CMK (cell line): ENCODE results near the gene ARL3.
A peak's percentile ranks its signal among the peaks of the same experiment; 100 is the strongest.
"Not testable (repeated sequence)": the region's sequence is repeated elsewhere in the genome, so short reads cannot be mapped to it uniquely, and the experiment has no call there.

Experiments
- DNase-seq: peaks from one replicate; pipeline ENCODE4 v3.0.0-alpha.2; 2010; ENCODE audit warnings: low read depth

ARL3 gene

GRCh38 chr10:102670871-102671434 is 43.2 kb downstream of the ARL3 start:
- DNase-seq = no peak

GRCh38 chr10:102670065-102670670 is 44.0 kb downstream of the ARL3 start:
- no peak for DNase-seq

- no peak for DNase-seq
Observed at GRCh38 chr10:102669206-102670064, 44.8 kb downstream of the ARL3 start.

GRCh38 chr10:102668326-102669107 is 45.7 kb downstream of the ARL3 start:
- no peak for DNase-seq

- DNase-seq = not testable (repeated sequence)
Observed at GRCh38 chr10:102667411-102667810, 46.8 kb downstream of the ARL3 start.

- no peak for DNase-seq
Observed at GRCh38 chr10:102665904-102666509, 48.2 kb downstream of the ARL3 start.

- no peak for DNase-seq
Observed at GRCh38 chr10:102661658-102662028, 52.6 kb downstream of the ARL3 start.

GRCh38 chr10:102660888-102661657 is 53.1 kb downstream of the ARL3 start:
- peak; percentile 69 for DNase-seq

- DNase-seq = no peak
Observed at GRCh38 chr10:102658802-102659201, 55.4 kb downstream of the ARL3 start.

- no peak for DNase-seq
Observed at GRCh38 chr10:102657984-102658724, 56.0 kb downstream of the ARL3 start.

GRCh38 chr10:102657451-102657850 is 56.7 kb downstream of the ARL3 start:
- DNase-seq = no peak

- no peak for DNase-seq
Observed at GRCh38 chr10:102656791-102657371, 57.3 kb downstream of the ARL3 start.

GRCh38 chr10:102656026-102656425 is 58.2 kb downstream of the ARL3 start:
- DNase-seq = no peak

- DNase-seq = no peak
Observed at GRCh38 chr10:102654969-102655368, 59.2 kb downstream of the ARL3 start.

GRCh38 chr10:102654566-102654965 is 59.6 kb downstream of the ARL3 start:
- no peak for DNase-seq

GRCh38 chr10:102653060-102653459 is 61.1 kb downstream of the ARL3 start:
- DNase-seq = no peak

GRCh38 chr10:102652170-102652916 is 61.9 kb downstream of the ARL3 start:
- no peak for DNase-seq

- DNase-seq = no peak
Observed at GRCh38 chr10:102651455-102652169, 62.6 kb downstream of the ARL3 start.
